Neural cell (in vitro differentiated cells): ENCODE results near the gene VPS26B.

ENCODE experiments used
- CTCF ChIP-seq: fragments of 450-650 bp; IDR thresholded peaks from 2 replicates; pipeline ENCODE4 v1.5.1; 2014; ENCODE audit warnings: antibody characterized with exemption, mild to moderate bottlenecking, moderate library complexity; ENCODE audit not compliant: poor library complexity, severe bottlenecking
- EZH2 ChIP-seq: fragments of 200-600, 300-800 bp; shearing (Covaris generic), sonication (generic); IDR thresholded peaks from 2 replicates; pipeline ENCODE4 v1.6.1; 2014; ENCODE audit warnings: antibody characterized with exemption, low read length, borderline replicate concordance, mild to moderate bottlenecking; ENCODE audit not compliant: insufficient read depth, poor library complexity, severe bottlenecking
- TAF1 ChIP-seq: IDR thresholded peaks from 2 replicates; pipeline ENCODE4 v1.6.1; 2012; ENCODE audit warnings: low read depth

GRCh38 chr11:134205729-134206128, 18.7 kb upstream of the VPS26B start:
- TF ChIP-seq CTCF (no peak), TAF1 (no peak), EZH2 (no peak)
